Stimulated activated CD4-positive, alpha-beta T cell treated with anti-CD3 and anti-CD28 coated beads, Interleukin-12 subunit alpha, Interleukin-12 subunit beta, amount 100 ng/mL, for 4 hours (primary cell): ENCODE data around the gene DHRS12.

ENCODE experiments used
- DNase-seq: peaks from one replicate; pipeline ENCODE4 v3.0.0-alpha.2; 2020

DHRS12 gene

GRCh38 chr13:51803422-51804294 is at the start of gene DHRS12:
DHRS12 (minus strand) TSS chr13:51804163; CDS start chr13:51799659, 4,504 bp downstream.
- DNase-seq, result peak; percentile 80

DNA sequence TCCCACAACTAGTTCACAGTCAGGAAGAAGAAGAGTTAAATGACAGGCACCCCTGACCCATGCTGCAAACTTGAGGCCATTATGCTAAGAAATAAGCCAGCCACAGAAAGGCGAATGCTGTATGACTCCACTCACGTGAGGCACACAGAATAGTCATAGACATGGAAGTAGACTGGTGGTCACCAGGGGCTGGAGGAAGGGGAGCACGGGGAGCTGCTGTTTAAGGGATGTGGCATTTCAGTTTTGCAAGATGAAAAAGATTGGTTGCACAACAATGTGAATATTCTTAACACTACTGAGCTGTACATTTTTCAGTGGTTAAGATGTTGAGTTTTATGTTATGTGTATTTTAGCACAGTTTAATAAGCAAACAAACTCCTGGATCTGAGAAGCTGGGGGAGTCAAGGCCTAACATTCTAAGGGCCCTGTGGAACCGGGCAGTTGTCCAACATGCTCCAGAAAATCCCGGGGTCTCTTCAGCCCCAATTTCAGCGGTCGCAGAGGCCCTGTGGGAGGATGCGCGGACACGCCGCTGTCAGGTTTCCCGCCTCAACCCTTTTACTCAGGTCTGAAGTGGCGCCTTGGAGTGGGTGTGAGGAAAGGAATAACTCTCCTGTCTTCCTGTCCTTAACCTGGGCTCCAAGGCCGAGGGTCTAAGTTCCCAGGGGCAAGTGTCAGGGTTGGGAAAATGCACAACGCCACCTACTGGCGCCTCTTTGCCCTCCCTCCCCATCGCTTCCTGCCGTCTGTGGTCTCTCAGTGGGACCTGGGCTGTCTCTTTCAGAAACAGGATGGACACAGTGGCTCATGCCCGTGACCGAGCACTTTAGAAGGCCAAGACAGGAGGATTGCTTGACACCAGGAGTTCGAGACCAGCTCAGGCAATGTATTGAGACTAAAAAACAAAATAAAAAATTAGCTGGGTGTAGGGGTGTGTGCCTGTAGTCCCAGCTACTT is 45.5 kb upstream of the DHRS12 start:
- peak; percentile 23 for DNase-seq

DNA sequence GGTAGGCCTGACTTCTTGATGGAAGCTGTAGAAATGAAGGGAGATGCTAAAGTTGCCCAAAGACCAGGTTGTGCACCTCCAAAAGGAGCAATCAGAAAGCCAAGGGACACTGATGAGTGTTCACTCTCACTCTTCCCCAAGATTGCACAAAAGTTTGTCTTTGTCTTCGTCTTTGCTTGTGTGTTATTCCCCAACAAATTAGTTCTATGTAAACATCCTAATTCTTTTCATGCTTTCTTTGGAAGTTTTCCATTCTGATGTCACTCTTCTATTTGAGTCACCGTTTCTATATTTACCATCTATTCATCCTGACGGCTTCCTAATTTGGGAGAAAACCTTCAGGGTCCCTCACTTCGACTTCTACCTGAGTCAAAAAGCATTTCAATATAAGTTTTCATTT is 44.7 kb upstream of the DHRS12 start:
- no peak for DNase-seq

GRCh38 chr13:51846756-51847155 is 42.8 kb upstream of the DHRS12 start:
- DNase-seq, result no peak

GRCh38 chr13:51845574-51846318 is 41.8 kb upstream of the DHRS12 start:
- no peak for DNase-seq

DNA sequence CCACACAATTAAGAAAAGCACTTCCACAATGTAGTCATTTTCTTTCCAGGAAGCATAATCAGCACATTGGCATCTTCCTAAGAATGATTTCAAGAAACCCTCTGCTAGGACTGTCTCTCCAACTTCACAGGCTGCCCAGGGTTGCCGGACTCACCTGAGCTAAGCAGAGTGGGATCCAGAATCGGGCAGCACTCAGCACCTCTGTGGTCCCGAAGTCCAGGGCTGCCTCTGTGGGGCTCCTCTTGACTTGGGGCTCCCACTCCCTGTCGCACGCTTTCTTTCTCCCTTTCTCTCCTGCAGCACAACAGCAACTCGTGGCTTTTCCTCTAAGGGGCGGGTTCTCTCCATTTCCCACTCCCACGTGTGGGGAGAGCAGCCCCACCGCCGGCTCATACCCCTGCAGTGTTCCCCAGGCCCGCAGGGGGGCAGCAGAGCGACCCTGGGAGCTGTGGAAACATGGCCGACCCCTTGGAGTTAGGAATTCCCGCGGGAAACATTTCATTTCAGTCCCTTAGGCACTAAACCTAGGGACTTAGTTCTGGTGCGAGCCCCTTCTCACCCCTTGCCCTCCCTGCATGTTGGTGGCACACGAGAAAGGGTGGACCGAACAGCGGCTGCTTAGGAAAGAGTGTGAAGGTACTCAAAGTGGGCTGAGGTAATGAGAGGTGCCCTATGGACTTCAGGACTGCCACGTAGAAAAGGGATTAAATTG is 41.1 kb upstream of the DHRS12 start, which contains the start of gene TMEM272:
Gene TMEM272, minus strand, starts transcription at position 316 of the 712 bp plus-strand sequence. CDS start 6,647 bp downstream, outside the sequence.
- peak; percentile 58 for DNase-seq

GRCh38 chr13:51843529-51843928 is 39.6 kb upstream of the DHRS12 start:
- DNase-seq, result no peak

- no peak for DNase-seq
These were observed 37.8 kb upstream of the DHRS12 start for GRCh38 chr13:51841732-51842131.

DNA sequence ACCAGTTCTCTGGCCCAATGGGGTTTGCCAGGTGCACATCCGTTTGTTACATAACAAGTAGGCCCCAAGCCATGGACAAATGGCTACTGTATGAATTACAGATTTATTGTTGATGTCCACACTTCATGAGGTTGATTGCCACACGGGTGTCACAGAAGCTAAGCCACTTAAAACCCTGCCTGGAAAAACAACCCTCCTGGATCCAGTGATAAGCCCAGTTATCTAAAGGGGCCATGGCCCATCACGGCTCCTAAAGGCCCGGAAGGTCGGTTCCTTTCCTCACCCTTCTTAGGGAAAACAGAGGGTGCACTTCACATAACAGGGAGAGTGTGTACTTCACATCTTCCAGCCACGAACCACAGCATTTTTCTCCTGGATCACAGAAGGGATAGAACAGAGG is 37.0 kb upstream of the DHRS12 start:
- DNase-seq, result no peak

GRCh38 chr13:51839711-51840540 is 36.0 kb upstream of the DHRS12 start:
- DNase-seq, result no peak

- no peak for DNase-seq
These were observed 34.4 kb upstream of the DHRS12 start for GRCh38 chr13:51838240-51838846.

DNA sequence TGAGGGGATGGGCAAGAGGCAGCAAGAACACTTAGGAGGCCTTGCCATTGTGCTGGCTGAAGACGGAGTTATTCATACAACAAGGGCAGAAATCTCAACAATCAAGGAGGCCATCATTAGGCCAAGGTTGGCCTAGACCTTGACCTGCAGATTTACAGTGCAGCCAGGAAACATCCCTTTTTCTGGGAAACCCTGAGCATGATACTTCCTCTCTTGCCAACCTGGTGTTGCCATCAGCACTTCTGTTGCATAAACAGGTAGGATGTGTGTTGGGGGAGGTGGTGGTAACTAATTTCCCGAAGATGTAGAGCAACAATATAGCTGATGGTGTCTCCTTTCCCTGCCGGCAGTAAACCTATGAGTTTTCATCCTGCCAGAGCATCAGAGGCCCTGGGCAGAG is 33.1 kb upstream of the DHRS12 start:
- no peak for DNase-seq

DNA sequence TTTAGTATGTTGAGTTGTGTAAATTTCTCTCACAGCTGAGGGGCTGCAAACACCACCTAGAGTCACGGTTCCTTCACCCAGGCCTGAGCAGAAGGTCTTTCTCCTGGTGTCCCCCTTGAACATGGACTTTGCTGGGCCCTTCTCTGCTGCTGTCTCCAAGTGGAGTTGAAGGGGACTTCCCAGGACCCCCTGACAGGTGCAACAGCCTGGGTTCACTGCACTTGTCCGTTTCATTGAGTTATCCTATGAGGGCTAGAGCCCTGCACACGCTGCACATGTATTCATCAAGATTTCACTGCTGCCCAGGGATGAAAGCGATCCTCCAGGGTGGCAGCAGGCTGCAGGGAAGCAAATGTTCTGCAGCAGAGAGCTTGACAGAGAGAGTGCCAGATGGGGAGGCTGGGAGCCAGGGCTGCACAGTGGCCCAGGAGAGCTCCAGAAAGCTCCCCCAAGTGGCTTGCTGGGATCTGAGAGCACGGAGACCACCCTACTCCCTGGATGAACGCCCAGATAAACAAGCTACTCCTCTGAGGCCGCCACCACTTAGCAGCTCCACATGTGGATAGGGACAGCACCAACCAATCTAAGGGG is 30.7 kb upstream of the DHRS12 start:
- no peak for DNase-seq

DNA sequence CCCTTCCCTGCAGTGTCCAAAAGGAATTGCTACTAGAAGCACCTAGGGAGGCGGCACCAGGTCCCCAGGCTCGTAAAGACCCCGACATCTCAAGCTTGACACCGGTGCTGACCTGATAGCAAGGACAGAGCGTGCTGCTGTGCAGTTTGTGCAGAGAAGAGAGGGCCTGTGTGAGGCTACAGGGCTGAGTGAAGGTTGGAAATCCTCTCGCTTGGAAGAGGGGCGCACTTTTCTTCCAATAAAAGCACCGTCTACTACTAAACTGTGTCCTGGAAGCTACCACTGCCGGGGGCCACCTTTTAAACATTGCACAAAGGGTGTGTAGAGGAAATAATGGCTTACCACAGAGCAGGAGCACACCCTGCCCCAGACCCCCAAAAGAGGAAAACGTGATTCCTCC is 30.0 kb upstream of the DHRS12 start:
- DNase-seq, result no peak

DNA sequence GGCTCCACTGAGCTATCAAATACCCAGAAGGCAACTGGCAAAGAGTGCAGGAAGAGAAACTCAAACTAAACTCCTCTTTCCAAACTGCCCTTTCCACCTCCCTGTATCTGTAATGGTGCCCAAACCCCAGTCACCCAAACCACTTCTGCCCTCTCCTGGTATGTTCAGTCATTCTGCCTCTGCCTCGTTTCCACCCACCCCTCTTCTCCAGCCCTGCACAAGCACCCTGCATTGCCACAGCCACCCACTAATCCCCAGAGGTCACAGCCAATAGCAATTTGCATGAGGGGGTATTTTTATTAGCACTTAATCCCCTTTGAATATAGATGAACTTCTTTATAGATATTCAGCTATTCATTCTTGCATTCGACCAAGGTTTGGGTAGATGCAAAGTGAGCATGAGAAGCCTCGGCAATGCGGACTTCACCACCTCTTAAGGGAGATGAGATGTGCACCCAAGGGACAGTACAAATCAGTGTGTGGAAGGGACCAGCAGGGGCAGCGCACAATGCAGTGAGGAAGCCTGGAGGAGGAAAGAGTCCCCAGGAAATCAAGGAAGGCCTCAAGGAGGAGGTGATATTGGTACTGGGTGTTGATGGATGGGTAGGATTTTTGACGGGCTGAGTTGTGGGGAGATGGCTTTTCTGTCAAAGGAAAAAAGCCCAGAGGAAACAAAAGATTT is 28.6 kb upstream of the DHRS12 start:
- peak; percentile 38 for DNase-seq

DNA sequence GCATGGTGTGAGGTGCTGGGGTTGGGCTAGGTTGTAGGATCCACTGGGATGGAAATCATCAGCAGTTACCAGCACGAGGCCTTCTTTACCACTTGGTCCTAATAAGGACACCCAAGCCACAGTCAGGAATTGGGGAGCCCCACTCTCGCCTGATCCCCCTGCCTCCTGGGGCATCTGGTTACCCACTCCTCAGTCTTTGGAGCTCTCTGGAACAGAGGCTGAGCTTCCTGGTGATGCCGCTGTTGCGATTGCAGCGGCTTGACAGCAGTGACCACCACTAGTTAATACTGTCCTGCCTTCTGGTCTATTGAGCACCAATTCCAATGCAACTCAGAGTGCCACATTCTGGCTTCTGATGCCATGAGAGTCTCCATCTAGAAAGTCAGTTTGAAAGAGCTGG is 27.6 kb upstream of the DHRS12 start:
- no peak for DNase-seq

DNA sequence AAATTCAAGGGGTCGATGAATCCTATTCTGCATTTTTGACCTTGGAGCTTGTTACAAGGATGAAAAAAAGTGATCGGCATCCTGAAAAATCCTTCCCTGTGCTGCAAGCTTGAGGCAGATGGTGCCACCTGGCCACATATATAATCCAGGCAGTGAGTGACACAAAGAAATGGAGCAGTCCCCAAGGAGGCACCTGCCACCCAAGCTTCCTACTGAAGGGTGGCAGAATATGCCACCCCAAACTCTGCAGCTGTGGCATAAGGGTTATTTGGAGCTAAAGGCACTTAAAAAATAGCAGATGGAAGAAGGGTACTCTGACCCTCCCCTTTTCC is 25.6 kb upstream of the DHRS12 start:
- DNase-seq, result no peak

DNA sequence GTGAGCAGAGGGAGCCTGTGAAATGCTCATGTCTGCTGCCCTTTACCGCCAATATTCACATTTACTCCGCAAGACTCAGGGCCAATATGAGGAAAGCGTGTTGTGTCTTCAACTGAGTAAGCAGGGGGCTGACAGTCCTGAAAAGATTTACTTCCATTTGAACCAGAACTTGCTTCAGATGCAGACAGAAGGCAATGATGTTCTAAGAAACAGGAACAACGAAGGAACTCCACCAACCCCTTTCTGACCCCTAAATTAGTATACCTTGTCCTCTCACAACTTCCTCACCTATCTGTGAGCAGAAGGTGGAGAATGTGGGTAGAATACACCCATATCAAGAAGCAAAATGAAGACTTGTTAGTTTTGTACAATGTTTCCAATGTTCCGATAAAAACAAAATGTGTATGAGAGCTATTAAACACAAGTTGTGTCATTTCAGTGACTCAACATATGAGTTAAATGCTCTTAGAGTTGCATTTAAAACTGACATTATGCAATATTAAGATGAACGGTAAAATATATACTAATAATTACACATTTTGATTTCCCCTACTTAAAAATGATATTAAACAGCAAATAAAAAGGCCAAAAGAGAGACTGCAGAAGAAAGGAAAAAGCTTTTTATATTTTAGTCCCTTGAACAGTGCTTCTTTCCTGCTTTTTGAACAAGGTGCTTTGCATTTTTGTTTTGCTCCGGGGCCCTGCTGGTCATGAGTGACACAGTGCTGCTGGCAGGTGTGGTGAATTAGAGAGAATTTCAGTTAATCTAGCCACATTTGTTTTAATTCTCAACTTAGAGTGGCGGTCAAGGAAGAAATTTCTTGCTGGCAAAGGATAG is 25.0 kb upstream of the DHRS12 start:
- DNase-seq, result no peak

- DNase-seq, result no peak
These were observed 23.3 kb upstream of the DHRS12 start for GRCh38 chr13:51827254-51827653.
